HEK293T (cell line): ENCODE measurements around the gene PDILT.

ENCODE experiments used
- CTCF ChIA-PET: fragments of 350-600 bp; formaldehyde crosslinking; extraction: SDS; loops from one replicate; lab custom pipeline; 2021; ENCODE audit warnings: antibody characterized with exemption, inconsistent platforms; lab: Yijun Ruan, JAX
- POLR2A ChIA-PET: fragments of 350-600 bp; formaldehyde crosslinking; extraction: SDS; loops from one replicate; lab custom pipeline; 2020; ENCODE audit warnings: antibody characterized with exemption, inconsistent platforms; lab: Yijun Ruan, JAX
- DNase-seq: peaks from one replicate; pipeline ENCODE4 v3.0.0; 2012; ENCODE audit warnings: mixed read lengths; ENCODE audit errors: extremely low spot score
- BHLHE40 ChIP-seq: fragments of 450-650 bp; IDR thresholded peaks from 2 replicates; pipeline ENCODE4 v1.6.1; 2016; ENCODE audit warnings: mild to moderate bottlenecking, moderate library complexity, borderline replicate concordance
- CTBP1 ChIP-seq: fragments of 450-650 bp; IDR thresholded peaks from 2 replicates; pipeline ENCODE4 v1.6.1; 2016; ENCODE audit warnings: borderline replicate concordance
- ELF4 ChIP-seq: fragments of 450-650 bp; IDR thresholded peaks from 2 replicates; pipeline ENCODE4 v1.6.1; 2017; ENCODE audit warnings: antibody characterized with exemption
- FOXA1 ChIP-seq: fragments of 450-650 bp; IDR thresholded peaks from 2 replicates; pipeline ENCODE4 v1.6.1; 2016; ENCODE audit warnings: mild to moderate bottlenecking
- FOXK2 ChIP-seq: fragments of 450-650 bp; IDR thresholded peaks from 2 replicates; pipeline ENCODE4 v1.6.1; 2016; ENCODE audit warnings: mild to moderate bottlenecking
- FOXM1 ChIP-seq: fragments of 450-650 bp; IDR thresholded peaks from 2 replicates; pipeline ENCODE4 v1.6.1; 2017; ENCODE audit warnings: mild to moderate bottlenecking, borderline replicate concordance
- HDGF ChIP-seq: fragments of 450-650 bp; IDR thresholded peaks from 2 replicates; pipeline ENCODE4 v1.6.1; 2017; ENCODE audit warnings: antibody characterized with exemption, borderline replicate concordance
- L3MBTL2 ChIP-seq: fragments of 450-650 bp; conservative IDR thresholded peaks from 2 replicates; pipeline ENCODE4 v1.6.1; 2016; ENCODE audit warnings: mild to moderate bottlenecking
- SUZ12 ChIP-seq: fragments of 450-650 bp; IDR thresholded peaks from 2 replicates; pipeline ENCODE4 v1.6.1; 2016; ENCODE audit warnings: mild to moderate bottlenecking
- TARDBP ChIP-seq: fragments of 450-650 bp; IDR thresholded peaks from 2 replicates; pipeline ENCODE4 v1.6.1; 2016
- TF ChIP-seq, protein P1 (sequence below): fragments of 450-650 bp; IDR thresholded peaks from 2 replicates; pipeline ENCODE4 v1.6.1; 2016

The PDILT gene

DNA sequence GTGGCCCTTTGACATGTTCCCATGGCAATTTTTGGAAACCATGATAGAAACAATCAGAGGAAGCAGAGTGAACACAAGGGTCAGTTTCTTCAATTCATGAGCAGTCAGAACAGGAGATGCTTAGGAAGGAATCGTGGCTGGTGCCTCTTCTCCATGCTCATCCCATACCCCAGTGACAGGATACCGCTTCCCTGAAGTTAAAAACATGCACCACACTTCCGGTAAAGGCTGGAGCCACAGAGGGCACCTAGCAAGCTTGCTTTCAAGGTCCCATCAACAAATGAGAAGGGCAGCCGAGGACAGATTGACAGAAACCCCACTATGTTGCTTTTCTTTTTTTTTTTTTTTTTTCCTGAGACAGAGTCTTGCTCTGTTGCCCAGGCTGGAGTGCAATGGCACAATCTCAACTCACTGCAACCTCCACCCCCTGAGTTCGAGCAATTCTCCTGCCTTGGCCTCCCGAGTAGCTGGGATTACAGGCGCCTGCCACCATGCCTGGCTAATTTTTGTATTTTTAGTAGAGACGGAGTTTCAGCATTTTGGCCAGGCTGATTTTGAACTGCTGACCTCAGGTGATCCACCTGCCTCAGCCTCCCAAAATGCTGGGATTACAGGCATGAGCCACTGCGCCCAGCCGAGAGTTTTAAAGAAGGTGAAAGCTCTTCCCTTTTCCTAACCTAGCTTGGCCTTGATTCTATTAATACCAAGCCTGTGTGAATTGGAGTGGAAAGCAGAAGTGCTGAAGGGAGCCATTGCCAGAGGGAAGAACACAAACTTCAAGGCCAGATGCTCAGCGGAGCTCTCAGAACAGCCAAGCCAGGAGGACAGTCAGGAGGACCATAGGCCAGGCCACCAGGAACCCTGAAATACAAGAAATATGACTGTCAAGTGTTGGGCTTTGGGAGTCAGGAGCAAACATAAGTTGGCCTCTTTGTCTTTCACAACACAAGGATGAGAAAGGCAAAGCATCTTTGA is 93.8 kb downstream of the PDILT start:
- no peak for DNase-seq
- ChIA-PET CTCF (no interaction called here), POLR2A (no interaction called here)
- TF ChIP-seq CTBP1 (no peak), FOXK2 (no peak), FOXA1 (no peak), HDGF (no peak), L3MBTL2 (no peak), TARDBP (no peak), SUZ12 (no peak), BHLHE40 (no peak)
- TF ChIP-seq, protein P1, sequence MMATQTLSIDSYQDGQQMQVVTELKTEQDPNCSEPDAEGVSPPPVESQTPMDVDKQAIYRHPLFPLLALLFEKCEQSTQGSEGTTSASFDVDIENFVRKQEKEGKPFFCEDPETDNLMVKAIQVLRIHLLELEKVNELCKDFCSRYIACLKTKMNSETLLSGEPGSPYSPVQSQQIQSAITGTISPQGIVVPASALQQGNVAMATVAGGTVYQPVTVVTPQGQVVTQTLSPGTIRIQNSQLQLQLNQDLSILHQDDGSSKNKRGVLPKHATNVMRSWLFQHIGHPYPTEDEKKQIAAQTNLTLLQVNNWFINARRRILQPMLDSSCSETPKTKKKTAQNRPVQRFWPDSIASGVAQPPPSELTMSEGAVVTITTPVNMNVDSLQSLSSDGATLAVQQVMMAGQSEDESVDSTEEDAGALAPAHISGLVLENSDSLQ = no peak

DNA sequence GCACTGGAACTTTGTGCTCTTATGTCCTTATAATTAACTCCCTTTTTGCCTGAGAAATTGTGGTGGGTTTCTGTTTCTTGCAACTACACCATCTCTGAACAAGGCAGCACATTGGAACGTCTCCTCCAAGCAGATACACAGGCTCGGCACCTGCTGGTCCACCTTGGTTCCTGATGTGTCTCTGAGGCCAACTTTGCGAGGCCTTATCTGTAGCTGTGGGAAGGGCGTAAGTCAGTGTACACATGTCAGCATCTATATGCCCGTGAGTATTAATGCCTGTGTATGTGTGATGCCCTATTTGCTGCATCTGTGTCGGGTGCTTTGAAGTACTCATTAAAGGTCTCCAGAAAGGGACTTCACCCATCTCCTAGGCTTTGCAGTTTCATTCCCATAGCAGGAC is 94.8 kb downstream of the PDILT start:
- no peak for DNase-seq
- ChIA-PET CTCF (interaction anchor here (0.8 kb wide), 1 partner anchor 9 kb away, joined by 3 read pairs; no protein-coding TSS in a partner anchor), POLR2A (no interaction called here)
- TF ChIP-seq FOXM1 (no peak), L3MBTL2 (no peak), ELF4 (no peak), HDGF (no peak)
- TF ChIP-seq, protein P1 = no peak
